Left forelimb (tissue), 1 donor: Measurements from ENCODE around the gene GIT2.
"Not testable (repeated sequence)": the region's sequence is repeated elsewhere in the genome, so short reads cannot be mapped to it uniquely, and the experiment has no call there.

Experiments
- DNase-seq: peaks from one replicate; pipeline ENCODE4 v3.0.0-alpha.2; 2018; ENCODE audit warnings: low spot score

Gene GIT2

GRCh38 chr12:110005319-110005973 is 9.3 kb upstream of the GIT2 start:
- DNase-seq = no peak

GRCh38 chr12:110004598-110004997 is 8.4 kb upstream of the GIT2 start:
- DNase-seq = no peak

GRCh38 chr12:110002676-110003515 is 6.7 kb upstream of the GIT2 start:
- DNase-seq = no peak

DNA sequence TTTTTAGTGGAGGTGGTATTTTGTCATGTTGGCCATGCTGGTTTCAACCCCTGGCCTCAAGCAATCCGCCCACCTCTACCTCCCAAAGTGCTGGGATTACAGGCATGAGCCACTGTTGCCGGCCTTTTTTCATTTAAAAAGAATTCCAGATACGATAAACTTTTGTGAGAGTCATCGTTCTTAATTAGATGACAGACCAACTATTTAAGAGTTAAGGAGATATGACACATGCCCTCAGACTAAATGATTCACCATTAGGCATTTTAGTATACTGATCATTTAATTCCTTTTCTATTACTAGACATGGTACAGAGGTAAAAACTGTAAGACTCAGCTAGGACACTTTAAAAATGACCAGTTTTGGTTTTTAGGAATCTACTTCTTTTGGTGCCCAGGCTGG is 5.4 kb upstream of the GIT2 start:
- DNase-seq = no peak

- DNase-seq = no peak
These were observed 3.9 kb upstream of the GIT2 start for GRCh38 chr12:109999983-110000505.

- no peak for DNase-seq
These were observed 3.4 kb upstream of the GIT2 start for GRCh38 chr12:109999649-109999971.

DNA sequence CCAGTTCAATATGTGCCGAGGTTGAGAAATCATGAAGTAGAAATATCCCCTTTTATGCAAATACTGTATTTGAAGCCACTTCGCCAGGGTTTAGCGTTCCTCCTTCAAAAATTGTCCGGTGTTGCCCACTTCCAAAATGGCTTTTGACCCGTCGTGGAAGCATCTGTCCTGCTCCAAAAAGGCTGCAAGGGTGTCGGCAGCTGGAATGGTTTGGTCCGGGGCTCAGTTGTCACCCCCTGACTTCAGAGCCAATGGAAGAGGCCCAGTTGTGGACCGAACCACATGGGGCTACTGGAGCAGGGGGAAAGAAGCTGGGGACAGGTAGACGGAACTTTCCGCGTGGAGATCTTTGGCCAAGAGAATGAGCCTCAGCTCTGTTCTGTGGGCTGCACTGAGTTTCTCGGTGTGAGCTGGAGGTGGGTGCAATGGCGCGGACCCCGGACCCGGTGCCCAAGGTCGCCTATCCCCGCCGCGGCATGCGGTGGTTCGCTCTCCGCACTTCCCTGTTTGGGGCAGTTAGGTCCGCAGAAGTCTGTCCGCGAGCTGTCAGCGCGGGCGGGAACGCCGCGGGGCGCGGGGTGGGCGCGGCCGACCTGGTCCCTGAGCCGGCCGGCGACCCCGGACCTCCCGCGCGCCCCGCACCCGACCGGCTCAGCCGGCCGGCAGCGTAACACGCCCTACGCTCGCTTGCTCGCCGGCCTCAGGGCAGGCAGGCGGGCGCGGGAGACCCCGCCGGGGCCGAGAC is 2.9 kb upstream of the GIT2 start, which contains the start of gene ANKRD13A:
TSS of gene ANKRD13A (plus strand) at position 527 of the 745 bp plus-strand sequence. CDS start 259 bp downstream, outside the sequence.
- peak; percentile 92 for DNase-seq

DNA sequence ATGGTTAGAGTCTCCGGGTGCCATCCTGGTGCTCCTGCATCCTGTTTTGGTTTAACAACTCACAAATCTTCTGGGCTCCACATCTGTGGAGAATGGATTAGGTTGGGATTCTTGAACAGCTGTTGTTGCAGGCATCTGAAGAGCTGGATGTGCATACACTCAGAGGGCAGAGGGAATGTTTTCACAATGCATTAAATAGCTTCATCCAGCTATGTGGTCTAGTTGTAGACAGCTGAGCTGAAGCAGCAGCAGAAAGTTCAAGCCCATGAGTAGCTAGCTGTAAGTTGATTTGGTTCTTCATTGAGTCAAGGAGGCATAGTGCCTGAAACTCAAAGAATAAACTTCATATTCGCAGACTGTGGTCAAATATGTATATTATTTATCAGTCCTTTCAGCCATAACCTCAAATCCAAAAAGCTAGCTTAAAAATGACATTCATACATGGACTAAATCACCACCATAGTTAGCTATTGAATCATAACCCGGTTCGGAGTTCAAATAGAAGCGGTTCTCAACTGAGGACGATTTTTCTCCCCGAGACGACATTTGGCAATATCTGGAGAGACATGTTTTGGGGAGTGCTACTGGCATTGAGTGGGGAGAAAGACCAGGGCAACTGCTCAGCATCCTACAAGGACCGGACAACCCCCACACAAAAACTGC is 2.2 kb upstream of the GIT2 start:
- DNase-seq = no peak

- no peak for DNase-seq
These were observed 1.2 kb upstream of the GIT2 start for GRCh38 chr12:109997393-109997792.

- DNase-seq = no peak
These were observed 300 bp upstream of the GIT2 start for GRCh38 chr12:109996483-109996853.

DNA sequence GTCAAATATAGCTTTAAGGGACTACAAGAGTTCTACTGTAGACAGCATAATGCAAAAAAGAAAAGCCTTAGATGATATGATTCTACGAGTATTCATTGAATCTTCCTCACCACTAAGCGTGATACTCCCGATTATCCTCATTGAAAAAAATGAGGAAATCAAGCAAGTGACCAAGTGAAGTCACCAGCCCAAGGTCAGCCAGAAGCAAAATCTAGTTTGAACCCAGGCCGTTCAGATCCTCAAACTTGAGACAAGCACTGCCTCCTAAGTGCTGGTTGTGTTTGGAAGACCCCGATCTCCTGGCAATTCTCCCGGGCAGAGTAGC is 845 bp downstream of the GIT2 start:
- no peak for DNase-seq

DNA sequence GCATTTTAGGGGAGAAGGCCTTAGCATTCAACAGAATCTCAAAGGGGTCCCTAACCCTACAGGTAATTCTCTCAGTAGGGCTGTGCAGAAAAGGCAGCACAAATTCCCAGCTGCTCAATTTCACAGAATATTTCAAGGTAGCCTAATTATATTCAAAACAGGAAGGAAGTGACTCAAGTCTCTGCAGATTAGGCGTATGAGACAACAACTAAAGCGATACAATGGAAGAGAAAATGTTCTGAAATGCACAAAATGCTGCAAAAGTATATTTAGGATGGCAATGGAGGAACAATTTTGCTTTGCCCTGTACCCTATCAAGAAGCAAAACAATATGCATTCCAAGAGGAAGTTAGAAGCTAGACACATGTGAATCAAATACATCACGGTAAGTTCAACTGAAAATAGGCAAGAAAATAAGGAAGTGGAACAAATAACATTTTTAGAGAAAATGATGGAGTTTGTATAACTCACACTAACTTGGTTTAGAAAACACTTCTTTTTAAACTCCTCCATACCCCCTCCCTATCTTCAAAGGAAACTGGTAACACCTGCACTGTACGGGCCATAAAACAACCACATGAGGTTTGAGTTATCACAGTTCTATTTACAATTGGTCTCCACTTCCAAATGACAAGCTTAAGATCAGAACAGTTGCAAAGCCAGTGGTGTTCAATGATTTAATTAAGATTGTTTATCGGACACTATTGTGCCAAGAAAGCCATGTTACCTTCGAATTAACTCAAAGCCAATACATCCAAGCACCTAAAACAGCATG is 1.6 kb downstream of the GIT2 start:
- DNase-seq = no peak

- DNase-seq = no peak
These were observed 3.1 kb downstream of the GIT2 start for GRCh38 chr12:109993091-109993490.

- DNase-seq = no peak
These were observed 4.6 kb downstream of the GIT2 start for GRCh38 chr12:109991586-109991985.

- DNase-seq = no peak
These were observed 6.8 kb downstream of the GIT2 start for GRCh38 chr12:109989380-109989779.

DNA sequence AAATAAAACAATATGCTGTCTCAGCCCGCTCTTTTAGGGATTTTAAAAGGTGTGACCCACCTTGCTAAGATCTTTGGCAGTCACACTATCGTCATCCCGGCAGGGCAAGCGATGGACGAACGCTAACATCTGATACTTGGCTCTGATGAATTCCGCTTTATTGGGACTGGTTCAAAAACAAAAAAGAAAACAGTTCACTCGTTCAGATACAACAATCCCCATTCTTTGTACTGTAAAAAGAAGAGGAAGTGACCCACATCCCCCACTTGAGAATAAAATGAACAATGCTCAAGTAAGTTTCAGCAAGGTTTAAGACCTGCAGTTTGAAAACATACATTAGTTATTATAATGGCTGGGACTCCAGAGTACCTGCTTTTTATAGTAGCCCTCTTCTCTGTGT is 7.3 kb downstream of the GIT2 start:
- no peak for DNase-seq

- no peak for DNase-seq
These were observed 7.9 kb downstream of the GIT2 start for GRCh38 chr12:109988274-109988673.

- DNase-seq = no peak
These were observed 8.6 kb downstream of the GIT2 start for GRCh38 chr12:109987615-109988014.

- DNase-seq = not testable (repeated sequence)
These were observed 9.9 kb downstream of the GIT2 start for GRCh38 chr12:109986236-109986635.

GRCh38 chr12:109983432-109984142 is 12.6 kb downstream of the GIT2 start:
- DNase-seq = no peak

DNA sequence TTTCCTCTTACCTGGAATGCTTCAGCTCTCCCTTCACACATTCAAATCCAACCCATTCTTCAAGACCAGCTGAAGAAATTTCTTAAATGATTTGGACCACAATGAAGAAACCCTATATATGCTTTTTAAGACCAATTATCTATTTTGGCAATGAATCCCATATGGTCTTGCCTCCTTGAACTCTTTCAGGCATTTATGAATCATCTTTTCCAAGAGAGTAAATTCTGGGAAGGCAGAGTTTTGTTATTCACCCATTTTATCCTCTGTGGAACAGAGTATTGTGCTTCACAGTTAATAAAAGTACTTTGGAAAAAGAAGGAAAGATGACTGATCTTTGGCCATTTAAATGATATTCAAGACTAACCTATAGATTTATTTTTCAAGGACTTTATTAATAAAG is 14.0 kb downstream of the GIT2 start:
- no peak for DNase-seq
